ENCODE results near the gene CYGB.

Gene CYGB

DNA sequence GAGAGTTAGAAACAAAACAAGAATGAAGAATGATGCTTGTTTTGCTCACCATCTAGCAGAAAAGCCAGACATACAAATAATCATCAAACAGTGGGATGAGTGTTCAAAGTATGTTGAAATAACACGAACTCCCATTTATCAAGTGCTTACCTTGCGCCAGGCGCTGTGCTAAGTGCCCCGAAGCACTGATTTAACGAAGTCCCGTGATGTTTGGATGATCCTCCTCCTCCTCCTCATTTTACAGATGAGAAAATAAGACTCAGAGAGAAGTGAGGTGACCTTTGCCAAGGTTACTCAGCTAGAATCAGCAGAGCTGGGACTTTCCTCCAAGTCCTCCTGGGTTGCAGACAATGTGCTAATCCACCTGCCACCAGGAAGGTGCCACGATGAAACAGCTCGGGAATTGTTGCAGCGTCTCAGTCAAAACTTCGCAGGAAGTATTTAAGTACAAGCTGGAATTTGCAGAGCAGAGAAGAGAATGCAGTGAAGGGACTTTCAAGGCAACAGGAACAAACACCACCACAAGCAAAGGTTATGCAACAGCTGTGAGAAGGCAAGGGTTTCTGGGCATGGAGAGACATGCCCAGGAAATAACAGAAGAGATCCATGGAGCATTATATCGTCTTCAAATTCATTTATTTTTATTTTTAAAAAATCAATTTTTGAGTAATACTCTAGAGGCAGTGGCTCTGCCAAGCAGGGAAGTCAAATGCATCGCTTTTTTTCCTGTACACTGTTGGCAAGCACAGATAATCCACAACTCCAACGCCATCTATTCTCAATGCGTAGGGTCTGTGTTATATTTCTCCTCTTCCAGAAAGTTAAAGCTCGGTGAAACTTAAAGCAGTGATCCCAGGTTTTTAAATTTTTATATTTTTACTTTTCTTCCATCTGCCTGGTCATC is 13.5 kb upstream of the CYGB start:
- DNase-seq, result peak; percentile 67 to 87 (median 80)

DNA sequence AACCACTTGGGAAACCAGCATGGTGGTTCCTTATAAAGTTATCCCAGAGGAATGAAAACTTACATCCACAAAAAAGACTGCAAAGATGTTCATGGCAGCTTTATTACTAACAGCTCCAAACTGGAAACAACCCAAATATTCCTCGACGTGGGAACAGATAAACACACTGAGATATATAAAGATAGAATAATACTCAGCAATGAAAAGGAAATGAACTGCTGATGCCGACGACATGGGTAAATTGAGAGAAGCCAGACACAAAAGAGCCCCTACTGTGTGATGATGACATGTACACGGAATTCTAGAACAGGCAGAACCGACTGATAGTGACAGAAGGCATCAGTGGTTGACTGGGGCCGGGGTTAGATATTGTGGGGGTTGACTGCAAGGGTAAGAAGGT is 12.0 kb upstream of the CYGB start:
- no peak for DNase-seq

DNA sequence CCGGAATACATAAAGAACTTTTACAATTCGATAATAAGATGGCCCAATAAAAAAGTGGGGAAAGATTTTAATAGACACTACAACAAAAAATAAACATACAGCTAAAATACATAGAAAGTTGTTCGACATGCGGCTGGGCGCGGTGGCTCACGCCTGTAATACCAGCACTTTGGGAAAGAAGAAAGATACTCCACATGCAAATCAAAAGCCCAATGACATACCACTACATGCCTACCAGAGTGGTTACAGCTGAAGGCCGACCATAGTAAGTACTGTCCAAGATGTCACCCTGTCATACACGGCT is 11.7 kb upstream of the CYGB start:
- no peak for DNase-seq

DNA sequence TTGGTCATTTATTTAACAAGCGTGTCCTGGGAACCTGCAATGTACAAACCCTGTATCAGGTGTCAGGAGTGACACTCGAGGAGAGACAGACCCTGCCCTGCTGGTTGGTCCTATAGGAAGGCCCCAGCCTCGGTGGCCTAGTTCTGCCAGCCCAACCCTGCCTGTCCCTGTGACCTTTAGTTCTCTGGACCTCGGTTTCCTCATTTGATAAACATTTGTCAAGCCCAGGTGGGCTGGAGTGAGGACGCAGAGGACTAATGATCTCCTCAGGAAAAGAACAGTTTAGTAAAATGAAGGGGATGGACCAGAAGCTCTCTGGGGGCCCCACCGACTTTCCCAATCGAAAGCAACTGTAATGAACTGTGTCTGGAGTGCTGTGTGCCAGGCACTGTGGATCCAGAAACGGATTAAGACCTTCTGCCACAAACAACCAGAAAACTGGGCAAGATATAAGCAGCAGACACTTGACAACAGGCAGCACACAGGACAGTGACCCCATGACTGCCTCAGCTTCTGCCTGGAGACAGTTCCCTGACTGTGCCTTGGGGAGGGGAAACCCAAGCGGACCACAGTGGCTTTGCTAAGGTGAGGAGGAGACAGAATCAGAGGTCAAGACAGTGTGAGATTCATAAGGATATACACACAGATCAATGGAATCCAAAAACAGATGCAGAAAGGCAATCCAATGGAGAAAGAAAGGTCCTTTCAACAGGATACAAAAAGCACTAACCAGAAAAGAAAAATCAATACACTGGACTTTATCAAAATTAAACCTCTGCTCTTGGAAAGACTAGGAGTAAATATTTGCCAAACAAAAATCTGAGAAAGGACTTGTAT is 11.1 kb upstream of the CYGB start:
- DNase-seq, result no peak

DNA sequence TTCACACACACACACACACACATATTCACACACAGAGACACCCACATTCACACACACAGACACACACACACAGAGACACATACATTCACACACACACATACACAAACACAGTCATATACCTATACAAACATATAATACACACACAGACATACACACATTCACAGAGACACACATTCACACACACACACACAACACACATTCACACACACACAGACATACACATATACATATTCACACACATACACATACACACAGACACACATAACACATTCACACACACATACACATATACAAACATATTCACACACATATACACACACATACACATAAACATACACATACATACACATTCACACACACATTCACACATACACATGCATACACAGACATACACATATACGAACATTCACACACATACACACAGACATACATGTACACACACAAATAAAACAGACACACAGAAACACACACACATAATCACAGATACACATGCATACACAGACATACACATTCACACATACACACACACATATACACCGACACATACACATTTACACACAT is 10.2 kb upstream of the CYGB start:
- DNase-seq, result no peak

DNA sequence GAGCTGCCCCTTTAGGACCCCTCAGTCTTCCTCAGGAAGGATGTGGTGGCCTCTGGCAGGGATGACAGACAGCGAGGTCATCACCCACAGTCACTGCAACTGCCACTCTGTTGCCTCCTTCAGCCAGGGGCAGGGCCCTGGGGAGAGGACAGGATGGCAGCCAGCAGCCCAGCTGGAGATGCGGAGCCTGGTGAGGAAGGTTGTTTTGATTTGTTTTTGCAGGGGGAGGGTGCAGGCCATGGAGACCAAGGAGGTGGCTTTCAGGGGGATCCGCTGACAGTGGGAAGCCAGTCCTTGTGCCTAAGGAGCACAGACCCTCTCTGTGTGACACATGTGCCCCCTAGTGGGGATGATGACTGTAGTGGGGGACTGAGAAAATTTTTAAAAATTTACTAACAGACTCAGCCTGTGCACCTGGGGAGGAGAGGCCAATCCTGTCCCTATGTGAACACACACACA is 9.7 kb upstream of the CYGB start:
- peak; percentile 69 to 85 (median 79) for DNase-seq

DNA sequence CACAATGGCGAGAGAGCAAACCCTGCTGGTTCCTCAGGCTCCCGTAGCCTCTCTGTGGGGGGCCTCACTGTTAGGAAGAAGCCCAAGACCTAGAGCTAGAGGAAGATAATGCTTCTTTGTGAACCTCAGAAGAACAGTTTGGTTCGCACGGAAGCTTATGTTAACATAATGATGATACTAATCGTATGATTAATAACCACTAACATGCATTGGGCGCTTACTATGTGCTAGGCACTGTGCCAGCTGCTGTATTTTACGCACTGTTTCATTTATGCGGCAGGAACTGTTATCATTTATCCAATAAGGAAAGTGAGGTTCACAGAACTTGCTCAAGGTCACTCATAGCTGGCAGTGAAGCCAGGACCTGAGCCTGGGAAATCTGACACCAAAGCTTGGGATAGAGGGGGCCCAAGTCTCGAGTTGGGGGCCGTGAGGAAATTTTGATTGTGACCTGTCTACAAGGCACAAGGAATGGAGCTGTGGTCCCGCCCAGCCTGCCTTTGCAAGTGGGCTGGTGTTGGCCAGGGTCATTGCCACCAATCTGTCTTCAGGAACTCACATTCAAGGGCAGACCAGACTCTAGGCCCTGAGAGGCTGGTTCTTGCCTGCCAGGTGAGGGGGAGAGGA is 9.2 kb upstream of the CYGB start:
- DNase-seq, result no peak

- DNase-seq, result no peak
These were observed 8.5 kb upstream of the CYGB start for GRCh38 chr17:76545918-76546555.

DNA sequence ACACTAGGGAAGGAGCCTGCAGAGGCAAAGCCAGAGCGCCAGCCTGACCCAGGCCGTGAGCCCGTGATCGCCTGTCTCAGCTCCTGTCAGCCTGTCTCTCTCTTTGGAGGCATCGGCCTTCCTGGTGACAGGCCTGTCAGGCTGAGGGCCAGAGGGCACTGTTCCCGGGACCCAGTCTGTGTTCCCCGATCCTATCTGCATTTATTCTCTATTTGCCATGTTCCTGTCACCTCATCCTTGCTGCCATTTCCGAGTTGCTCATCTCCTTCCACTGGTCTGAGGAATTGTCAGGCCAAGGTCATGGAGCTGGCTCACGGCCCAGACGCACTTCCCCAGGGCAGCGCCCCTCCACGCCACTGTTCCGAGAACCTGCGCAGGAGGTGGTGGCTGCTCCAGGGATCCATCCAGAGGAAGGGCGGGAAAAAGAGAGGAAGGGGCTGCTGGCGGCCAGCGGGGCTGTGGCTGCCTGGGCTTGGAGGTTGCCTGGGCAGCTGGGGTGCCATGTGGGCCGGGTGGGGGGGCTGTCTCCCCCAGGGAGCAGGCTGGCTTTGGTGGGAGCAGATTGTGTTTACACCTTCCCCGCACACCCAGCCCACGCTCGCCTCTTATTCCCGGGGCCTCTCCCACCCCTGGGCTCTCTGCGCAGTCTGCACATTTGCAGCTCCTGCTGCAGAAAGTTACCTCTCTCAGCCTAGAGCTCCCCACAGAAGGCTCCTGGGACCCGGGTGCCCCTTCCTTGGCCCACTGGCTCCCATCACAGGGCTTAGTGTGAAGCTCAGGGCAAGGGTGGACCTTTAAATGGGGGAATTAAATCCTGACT is 7.2 kb upstream of the CYGB start:
- no peak for DNase-seq

DNA sequence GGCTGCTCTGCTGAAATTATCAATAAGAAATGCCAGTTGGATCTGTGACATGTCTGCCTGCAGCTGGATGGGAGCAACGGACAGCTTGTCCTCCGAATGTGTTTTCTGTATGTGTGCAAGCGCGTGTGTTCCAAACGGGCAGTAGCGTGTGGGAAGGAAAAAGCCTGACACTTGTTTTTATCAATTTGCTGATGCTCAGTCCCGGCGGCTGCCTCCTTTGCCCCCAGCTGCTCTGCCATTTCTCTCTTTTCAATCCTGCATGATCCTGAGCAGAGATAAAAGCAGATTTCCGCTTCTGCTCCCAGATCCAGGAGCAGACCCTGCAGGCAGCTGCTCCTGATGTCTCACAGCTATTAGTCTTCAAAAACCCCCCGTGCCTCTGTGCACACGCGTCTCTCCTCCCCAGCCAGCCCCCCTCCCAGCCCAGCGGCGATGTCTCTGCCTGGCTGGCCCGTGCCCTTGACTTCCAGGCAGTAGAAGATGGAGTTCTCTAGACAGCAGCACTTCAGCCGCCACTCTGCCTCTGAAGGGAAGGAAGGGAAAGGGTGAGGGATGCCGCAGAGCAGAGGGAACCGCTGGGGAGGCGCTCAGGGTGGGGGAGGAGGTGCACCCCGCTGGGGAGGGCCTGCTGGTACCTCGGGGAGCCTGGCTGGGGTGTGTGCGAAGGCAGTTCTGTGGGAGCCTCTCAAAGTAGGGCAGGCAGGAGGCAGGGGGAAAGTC is 6.5 kb upstream of the CYGB start:
- DNase-seq, result peak in 1 of 4 experiments; percentile 28

DNA sequence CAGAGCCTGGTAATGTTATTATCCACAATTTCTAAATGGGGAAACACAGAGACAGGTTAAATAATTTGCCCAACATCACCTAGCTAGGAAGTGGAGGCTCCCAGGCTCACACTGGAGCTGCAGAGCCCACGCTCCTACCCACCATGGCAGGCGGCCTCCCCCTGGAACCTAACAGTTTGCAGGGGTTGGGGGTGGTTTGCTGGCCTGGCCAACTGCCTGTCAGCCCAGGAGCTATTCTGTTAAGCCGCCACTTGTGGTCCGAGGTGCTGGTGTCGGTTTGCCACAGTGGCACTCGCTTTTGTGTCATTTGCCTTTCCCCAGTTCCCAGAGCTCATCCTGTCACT is 5.9 kb upstream of the CYGB start:
- DNase-seq, result no peak

- DNase-seq, result no peak
These were observed 5.5 kb upstream of the CYGB start for GRCh38 chr17:76542984-76543383.

GRCh38 chr17:76542566-76542971 is 5.1 kb upstream of the CYGB start:
- DNase-seq, result no peak

GRCh38 chr17:76541739-76542454 is 4.4 kb upstream of the CYGB start:
- no peak for DNase-seq

DNA sequence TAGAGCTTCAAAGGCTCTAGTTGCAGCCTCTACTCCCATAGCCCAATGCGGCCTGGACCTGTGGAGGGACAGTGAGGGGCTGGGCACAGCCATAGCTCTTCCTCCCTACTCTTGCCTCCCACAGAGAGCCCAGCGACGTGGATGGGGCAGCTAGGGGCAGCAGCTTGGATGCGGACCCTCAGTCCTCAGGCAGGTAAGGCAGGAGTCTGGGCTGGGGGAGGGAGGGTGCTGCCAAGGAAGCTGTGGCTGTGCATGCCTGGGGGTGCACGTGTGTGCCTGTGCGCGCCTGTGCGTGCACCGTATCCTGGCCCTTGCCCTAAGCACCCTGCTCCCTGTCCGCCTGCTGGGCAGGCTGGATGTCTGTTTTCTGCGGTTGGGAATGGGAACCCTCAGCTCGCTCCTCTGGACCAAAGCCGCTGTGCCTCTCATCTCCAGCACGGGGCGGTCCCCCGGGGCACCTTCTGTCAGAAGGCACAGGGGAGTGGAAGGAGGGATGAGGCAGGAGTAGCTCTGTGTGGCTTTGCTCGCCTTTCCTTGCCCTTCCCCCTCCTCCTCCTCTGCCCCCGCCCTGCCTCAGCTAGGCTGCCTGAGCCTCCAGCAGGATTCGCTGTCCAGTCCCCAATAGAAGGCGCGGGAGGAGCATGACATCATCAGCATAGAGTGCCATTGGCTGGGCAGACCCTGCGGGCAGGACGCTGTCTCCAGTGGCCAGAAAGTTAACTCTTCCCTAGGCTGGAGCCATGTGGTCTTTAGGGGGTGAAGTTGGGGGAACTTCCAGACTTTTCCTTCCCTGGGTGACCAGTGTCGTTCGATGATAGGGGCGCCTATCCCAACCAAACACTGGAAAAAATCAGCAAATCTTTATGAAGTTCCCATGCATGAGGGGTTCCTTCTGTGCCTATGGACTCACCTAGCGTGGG is 3.1 kb upstream of the CYGB start:
- peak; percentile 81 to 90 (median 89) for DNase-seq

DNA sequence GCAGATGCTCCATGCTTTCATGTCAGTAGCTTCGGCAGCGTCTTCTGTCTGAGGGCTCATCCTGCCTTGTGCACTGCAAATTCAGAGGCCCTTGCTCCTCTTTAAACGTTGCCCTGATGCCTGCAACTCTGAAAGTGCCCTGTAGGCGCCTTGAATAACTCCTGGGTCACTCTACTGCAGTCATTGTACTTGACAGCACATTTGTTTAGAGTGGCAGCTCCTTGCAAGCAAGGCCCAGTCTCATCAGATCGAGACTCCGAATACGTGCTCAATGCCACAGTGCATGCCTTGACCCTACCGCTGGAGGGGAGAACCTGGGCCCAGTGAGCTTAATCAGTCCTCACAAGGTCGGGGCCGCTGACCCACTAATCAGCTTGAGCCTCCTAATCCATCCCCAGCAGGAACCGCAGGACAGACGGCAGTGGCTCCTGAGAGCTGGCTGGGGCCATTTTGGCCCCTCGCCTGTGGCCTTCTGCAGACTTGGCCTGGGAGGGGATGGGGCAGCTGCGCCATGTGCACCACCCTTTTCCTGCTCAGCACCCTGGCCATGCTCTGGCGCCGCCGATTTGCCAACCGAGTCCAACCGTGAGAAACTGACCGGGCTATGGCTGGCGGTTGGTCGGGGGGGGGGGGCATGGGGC is 2.2 kb upstream of the CYGB start, which contains the start of gene PRCD:
Gene PRCD, plus strand, starts transcription at position 414 of the 641 bp plus-strand sequence. Its CDS starts 98 bp downstream, at position 512.
- DNase-seq, result no peak

GRCh38 chr17:76538941-76539570 is 1.5 kb upstream of the CYGB start:
- DNase-seq, result no peak

All from suppressor macrophage (primary cell).